WTC11 (cell line): ENCODE data around the gene KLHDC4. TPM values are rescaled to one million over a fixed set of nuclear protein-coding genes. Genes with fewer than 3 reads are reported as not detected.

Experiments
- JUN ChIP-seq: sonication (generic); formaldehyde crosslinking; IDR thresholded peaks from 2 replicates; pipeline ENCODE4 v1.8.0; 2023; ENCODE audit warnings: mild to moderate bottlenecking, missing genetic modification reagents
- KAT7 ChIP-seq: sonication (generic); formaldehyde crosslinking; IDR thresholded peaks from 2 replicates; pipeline ENCODE4 v1.8.1; 2023; ENCODE audit warnings: missing genetic modification reagents, mild to moderate bottlenecking, borderline replicate concordance
- NFE2L1 ChIP-seq: sonication (generic); formaldehyde crosslinking; IDR thresholded peaks from 2 replicates; pipeline ENCODE4 v1.8.1; 2023; ENCODE audit warnings: missing genetic modification reagents
- NR3C1 ChIP-seq: sonication (generic); formaldehyde crosslinking; conservative IDR thresholded peaks from 2 replicates; pipeline ENCODE4 v1.8.1; 2023; ENCODE audit warnings: low read depth, mild to moderate bottlenecking, missing genetic modification reagents
- PRRX2 ChIP-seq: fragments of 250-450 bp; sonication (Bioruptor Pico); IDR thresholded peaks from 2 replicates; pipeline ENCODE4 v1.8.0; 2021; ENCODE audit warnings: mild to moderate bottlenecking
- RELA ChIP-seq: sonication (generic); formaldehyde crosslinking; IDR thresholded peaks from 2 replicates; pipeline ENCODE4 v1.8.1; 2022; ENCODE audit warnings: missing genetic modification reagents, mild to moderate bottlenecking, borderline replicate concordance
- RORB ChIP-seq: fragments of 250-450 bp; sonication (Bioruptor Pico); IDR thresholded peaks from 2 replicates; pipeline ENCODE4 v1.9.0; 2021; ENCODE audit warnings: mild to moderate bottlenecking
- TCF7 ChIP-seq: sonication (generic); formaldehyde crosslinking; IDR thresholded peaks from 2 replicates; pipeline ENCODE4 v1.8.0; 2022; ENCODE audit warnings: mild to moderate bottlenecking, low read depth, missing genetic modification reagents, moderate library complexity
- TEAD1 ChIP-seq: sonication (generic); formaldehyde crosslinking; IDR thresholded peaks from 2 replicates; pipeline ENCODE4 v1.8.0; 2022; ENCODE audit warnings: mild to moderate bottlenecking, missing genetic modification reagents
- ZNF121 ChIP-seq: sonication (generic); formaldehyde crosslinking; IDR thresholded peaks from 2 replicates; pipeline ENCODE4 v1.8.0; 2023; ENCODE audit warnings: missing genetic modification reagents
- ZNF138 ChIP-seq: sonication (generic); formaldehyde crosslinking; conservative IDR thresholded peaks from 2 replicates; pipeline ENCODE4 v1.8.1; 2022; ENCODE audit warnings: mild to moderate bottlenecking, moderate library complexity, missing genetic modification reagents
- ZNF232 ChIP-seq: sonication (generic); formaldehyde crosslinking; IDR thresholded peaks from 2 replicates; pipeline ENCODE4 v1.8.0; 2022; ENCODE audit warnings: mild to moderate bottlenecking, missing genetic modification reagents
- ZNF396 ChIP-seq: fragments of 250-450 bp; sonication (Bioruptor Pico); IDR thresholded peaks from 2 replicates; pipeline ENCODE4 v1.8.0; 2021; ENCODE audit warnings: mild to moderate bottlenecking, moderate library complexity, borderline replicate concordance
- ZNF423 ChIP-seq: fragments of 250-450 bp; sonication (Bioruptor Pico); IDR thresholded peaks from 2 replicates; pipeline ENCODE4 v2.1.2; 2022; ENCODE audit warnings: mild to moderate bottlenecking, moderate library complexity
- total RNA-seq: library from RNA; stranded (reverse); gene quantifications from 3 replicates; pipeline ENCODE4 v1.2.3, GENCODE V29; 2021
- TF ChIP-seq, protein P1 (sequence below): sonication (generic); formaldehyde crosslinking; IDR thresholded peaks from 2 replicates; pipeline ENCODE4 v1.8.0; 2023; ENCODE audit warnings: mild to moderate bottlenecking, missing genetic modification reagents
- TF ChIP-seq, protein P2 (sequence below): sonication (generic); formaldehyde crosslinking; IDR thresholded peaks from 2 replicates; pipeline ENCODE4 v1.8.0; 2022; ENCODE audit warnings: mild to moderate bottlenecking, missing genetic modification reagents
- TF ChIP-seq, protein P3 (sequence below): sonication (generic); formaldehyde crosslinking; IDR thresholded peaks from 2 replicates; pipeline ENCODE4 v1.8.0; 2022; ENCODE audit warnings: mild to moderate bottlenecking, missing genetic modification reagents
- TF ChIP-seq, protein P4 (sequence below): sonication (generic); formaldehyde crosslinking; IDR thresholded peaks from 2 replicates; pipeline ENCODE4 v1.8.1; 2023; ENCODE audit warnings: mild to moderate bottlenecking, missing genetic modification reagents
- TF ChIP-seq, protein P5 (sequence below): sonication (generic); formaldehyde crosslinking; IDR thresholded peaks from 2 replicates; pipeline ENCODE4 v1.8.1; 2022; ENCODE audit warnings: mild to moderate bottlenecking, missing genetic modification reagents, moderate library complexity, borderline replicate concordance
- TF ChIP-seq, protein P6 (sequence below): sonication (generic); formaldehyde crosslinking; IDR thresholded peaks from 2 replicates; pipeline ENCODE4 v1.8.1; 2022; ENCODE audit warnings: low read depth, mild to moderate bottlenecking, moderate library complexity, missing genetic modification reagents, borderline replicate concordance
- TF ChIP-seq, protein P7 (sequence below): fragments of 250-450 bp; sonication (Bioruptor Pico); IDR thresholded peaks from 2 replicates; pipeline ENCODE4 v1.8.0; 2021; ENCODE audit warnings: mild to moderate bottlenecking
- TF ChIP-seq, protein P8 (sequence below): fragments of 250-450 bp; sonication (Bioruptor Pico); IDR thresholded peaks from 2 replicates; pipeline ENCODE4 v2.1.2; 2022; ENCODE audit warnings: mild to moderate bottlenecking, moderate library complexity
- TF ChIP-seq, protein P9 (sequence below): sonication (generic); formaldehyde crosslinking; IDR thresholded peaks from 2 replicates; pipeline ENCODE4 v1.8.1; 2023; ENCODE audit warnings: mild to moderate bottlenecking, missing genetic modification reagents, borderline replicate concordance

Gene KLHDC4
- total RNA-seq, 1 experiment from 2014 or later, result 63.6 TPM

DNA sequence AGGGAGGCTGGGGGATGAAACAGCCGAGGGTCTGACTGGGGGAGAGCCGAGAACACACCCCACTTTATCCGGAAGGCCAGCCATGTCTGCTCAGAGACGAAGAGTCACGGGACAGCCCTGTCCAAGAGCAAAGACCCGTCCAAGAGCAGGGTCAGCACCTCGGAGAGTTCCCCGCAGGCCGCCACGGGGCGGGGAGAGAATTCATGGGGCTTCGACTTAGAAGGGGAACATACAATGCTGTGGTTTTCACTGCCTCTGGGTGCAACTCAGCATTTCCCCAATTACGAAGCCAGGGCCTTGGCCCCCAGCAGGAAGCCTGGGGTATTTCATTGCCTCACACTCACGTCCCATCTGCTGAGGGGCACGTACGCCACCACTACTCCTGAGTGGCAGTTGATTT, 104.2 kb downstream of the KLHDC4 start (continued):
- TF ChIP-seq, protein P1, sequence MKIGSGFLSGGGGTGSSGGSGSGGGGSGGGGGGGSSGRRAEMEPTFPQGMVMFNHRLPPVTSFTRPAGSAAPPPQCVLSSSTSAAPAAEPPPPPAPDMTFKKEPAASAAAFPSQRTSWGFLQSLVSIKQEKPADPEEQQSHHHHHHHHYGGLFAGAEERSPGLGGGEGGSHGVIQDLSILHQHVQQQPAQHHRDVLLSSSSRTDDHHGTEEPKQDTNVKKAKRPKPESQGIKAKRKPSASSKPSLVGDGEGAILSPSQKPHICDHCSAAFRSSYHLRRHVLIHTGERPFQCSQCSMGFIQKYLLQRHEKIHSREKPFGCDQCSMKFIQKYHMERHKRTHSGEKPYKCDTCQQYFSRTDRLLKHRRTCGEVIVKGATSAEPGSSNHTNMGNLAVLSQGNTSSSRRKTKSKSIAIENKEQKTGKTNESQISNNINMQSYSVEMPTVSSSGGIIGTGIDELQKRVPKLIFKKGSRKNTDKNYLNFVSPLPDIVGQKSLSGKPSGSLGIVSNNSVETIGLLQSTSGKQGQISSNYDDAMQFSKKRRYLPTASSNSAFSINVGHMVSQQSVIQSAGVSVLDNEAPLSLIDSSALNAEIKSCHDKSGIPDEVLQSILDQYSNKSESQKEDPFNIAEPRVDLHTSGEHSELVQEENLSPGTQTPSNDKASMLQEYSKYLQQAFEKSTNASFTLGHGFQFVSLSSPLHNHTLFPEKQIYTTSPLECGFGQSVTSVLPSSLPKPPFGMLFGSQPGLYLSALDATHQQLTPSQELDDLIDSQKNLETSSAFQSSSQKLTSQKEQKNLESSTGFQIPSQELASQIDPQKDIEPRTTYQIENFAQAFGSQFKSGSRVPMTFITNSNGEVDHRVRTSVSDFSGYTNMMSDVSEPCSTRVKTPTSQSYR (CRISPR knock-in tag), result no peak
- TF ChIP-seq JUN (peak; percentile 48; the same call in 1 of the 2 replicates), NR3C1 (CRISPR knock-in tag) (no peak), RORB (CRISPR knock-in tag) (no peak), ZNF396 (CRISPR knock-in tag) (no peak), KAT7 (CRISPR knock-in tag) (no peak), RELA (CRISPR knock-in tag) (no peak), NFE2L1 (peak; percentile 57; the same call in 1 of the 2 replicates), PRRX2 (CRISPR knock-in tag) (no peak), ZNF232 (0 out of 2 replicates have a peak, but pooled peaks have one; percentile 60), ZNF121 (no peak), ZNF423 (no peak), ZNF138 (no peak), TCF7 (CRISPR knock-in tag) (no peak), TEAD1 (peak; percentile 48; the same call in 1 of the 2 replicates)
- TF ChIP-seq, protein P2, sequence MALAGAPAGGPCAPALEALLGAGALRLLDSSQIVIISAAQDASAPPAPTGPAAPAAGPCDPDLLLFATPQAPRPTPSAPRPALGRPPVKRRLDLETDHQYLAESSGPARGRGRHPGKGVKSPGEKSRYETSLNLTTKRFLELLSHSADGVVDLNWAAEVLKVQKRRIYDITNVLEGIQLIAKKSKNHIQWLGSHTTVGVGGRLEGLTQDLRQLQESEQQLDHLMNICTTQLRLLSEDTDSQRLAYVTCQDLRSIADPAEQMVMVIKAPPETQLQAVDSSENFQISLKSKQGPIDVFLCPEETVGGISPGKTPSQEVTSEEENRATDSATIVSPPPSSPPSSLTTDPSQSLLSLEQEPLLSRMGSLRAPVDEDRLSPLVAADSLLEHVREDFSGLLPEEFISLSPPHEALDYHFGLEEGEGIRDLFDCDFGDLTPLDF (CRISPR knock-in tag), result no peak
- TF ChIP-seq, protein P3, sequence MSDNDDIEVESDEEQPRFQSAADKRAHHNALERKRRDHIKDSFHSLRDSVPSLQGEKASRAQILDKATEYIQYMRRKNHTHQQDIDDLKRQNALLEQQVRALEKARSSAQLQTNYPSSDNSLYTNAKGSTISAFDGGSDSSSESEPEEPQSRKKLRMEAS (CRISPR knock-in tag), result peak; percentile 47; the same call in 1 of the 2 replicates
- TF ChIP-seq, protein P4, sequence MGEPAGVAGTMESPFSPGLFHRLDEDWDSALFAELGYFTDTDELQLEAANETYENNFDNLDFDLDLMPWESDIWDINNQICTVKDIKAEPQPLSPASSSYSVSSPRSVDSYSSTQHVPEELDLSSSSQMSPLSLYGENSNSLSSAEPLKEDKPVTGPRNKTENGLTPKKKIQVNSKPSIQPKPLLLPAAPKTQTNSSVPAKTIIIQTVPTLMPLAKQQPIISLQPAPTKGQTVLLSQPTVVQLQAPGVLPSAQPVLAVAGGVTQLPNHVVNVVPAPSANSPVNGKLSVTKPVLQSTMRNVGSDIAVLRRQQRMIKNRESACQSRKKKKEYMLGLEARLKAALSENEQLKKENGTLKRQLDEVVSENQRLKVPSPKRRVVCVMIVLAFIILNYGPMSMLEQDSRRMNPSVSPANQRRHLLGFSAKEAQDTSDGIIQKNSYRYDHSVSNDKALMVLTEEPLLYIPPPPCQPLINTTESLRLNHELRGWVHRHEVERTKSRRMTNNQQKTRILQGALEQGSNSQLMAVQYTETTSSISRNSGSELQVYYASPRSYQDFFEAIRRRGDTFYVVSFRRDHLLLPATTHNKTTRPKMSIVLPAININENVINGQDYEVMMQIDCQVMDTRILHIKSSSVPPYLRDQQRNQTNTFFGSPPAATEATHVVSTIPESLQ (CRISPR knock-in tag), result no peak
- TF ChIP-seq, protein P5, sequence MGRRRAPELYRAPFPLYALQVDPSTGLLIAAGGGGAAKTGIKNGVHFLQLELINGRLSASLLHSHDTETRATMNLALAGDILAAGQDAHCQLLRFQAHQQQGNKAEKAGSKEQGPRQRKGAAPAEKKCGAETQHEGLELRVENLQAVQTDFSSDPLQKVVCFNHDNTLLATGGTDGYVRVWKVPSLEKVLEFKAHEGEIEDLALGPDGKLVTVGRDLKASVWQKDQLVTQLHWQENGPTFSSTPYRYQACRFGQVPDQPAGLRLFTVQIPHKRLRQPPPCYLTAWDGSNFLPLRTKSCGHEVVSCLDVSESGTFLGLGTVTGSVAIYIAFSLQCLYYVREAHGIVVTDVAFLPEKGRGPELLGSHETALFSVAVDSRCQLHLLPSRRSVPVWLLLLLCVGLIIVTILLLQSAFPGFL (CRISPR knock-in tag), result no peak
- TF ChIP-seq, protein P6, sequence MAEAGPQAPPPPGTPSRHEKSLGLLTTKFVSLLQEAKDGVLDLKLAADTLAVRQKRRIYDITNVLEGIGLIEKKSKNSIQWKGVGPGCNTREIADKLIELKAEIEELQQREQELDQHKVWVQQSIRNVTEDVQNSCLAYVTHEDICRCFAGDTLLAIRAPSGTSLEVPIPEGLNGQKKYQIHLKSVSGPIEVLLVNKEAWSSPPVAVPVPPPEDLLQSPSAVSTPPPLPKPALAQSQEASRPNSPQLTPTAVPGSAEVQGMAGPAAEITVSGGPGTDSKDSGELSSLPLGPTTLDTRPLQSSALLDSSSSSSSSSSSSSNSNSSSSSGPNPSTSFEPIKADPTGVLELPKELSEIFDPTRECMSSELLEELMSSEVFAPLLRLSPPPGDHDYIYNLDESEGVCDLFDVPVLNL, result no peak
- TF ChIP-seq, protein P7, sequence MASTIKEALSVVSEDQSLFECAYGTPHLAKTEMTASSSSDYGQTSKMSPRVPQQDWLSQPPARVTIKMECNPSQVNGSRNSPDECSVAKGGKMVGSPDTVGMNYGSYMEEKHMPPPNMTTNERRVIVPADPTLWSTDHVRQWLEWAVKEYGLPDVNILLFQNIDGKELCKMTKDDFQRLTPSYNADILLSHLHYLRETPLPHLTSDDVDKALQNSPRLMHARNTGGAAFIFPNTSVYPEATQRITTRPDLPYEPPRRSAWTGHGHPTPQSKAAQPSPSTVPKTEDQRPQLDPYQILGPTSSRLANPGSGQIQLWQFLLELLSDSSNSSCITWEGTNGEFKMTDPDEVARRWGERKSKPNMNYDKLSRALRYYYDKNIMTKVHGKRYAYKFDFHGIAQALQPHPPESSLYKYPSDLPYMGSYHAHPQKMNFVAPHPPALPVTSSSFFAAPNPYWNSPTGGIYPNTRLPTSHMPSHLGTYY, result no peak
- TF ChIP-seq, protein P8, sequence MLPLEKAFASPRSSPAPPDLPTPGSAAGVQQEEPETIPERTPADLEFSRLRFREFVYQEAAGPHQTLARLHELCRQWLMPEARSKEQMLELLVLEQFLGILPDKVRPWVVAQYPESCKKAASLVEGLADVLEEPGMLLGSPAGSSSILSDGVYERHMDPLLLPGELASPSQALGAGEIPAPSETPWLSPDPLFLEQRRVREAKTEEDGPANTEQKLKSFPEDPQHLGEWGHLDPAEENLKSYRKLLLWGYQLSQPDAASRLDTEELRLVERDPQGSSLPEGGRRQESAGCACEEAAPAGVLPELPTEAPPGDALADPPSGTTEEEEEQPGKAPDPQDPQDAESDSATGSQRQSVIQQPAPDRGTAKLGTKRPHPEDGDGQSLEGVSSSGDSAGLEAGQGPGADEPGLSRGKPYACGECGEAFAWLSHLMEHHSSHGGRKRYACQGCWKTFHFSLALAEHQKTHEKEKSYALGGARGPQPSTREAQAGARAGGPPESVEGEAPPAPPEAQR (CRISPR knock-in tag), result no peak
- TF ChIP-seq, protein P9, sequence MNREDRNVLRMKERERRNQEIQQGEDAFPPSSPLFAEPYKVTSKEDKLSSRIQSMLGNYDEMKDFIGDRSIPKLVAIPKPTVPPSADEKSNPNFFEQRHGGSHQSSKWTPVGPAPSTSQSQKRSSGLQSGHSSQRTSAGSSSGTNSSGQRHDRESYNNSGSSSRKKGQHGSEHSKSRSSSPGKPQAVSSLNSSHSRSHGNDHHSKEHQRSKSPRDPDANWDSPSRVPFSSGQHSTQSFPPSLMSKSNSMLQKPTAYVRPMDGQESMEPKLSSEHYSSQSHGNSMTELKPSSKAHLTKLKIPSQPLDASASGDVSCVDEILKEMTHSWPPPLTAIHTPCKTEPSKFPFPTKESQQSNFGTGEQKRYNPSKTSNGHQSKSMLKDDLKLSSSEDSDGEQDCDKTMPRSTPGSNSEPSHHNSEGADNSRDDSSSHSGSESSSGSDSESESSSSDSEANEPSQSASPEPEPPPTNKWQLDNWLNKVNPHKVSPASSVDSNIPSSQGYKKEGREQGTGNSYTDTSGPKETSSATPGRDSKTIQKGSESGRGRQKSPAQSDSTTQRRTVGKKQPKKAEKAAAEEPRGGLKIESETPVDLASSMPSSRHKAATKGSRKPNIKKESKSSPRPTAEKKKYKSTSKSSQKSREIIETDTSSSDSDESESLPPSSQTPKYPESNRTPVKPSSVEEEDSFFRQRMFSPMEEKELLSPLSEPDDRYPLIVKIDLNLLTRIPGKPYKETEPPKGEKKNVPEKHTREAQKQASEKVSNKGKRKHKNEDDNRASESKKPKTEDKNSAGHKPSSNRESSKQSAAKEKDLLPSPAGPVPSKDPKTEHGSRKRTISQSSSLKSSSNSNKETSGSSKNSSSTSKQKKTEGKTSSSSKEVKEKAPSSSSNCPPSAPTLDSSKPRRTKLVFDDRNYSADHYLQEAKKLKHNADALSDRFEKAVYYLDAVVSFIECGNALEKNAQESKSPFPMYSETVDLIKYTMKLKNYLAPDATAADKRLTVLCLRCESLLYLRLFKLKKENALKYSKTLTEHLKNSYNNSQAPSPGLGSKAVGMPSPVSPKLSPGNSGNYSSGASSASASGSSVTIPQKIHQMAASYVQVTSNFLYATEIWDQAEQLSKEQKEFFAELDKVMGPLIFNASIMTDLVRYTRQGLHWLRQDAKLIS (CRISPR knock-in tag), result no peak
